Epithelial cell of prostate (primary cell): Measurements from ENCODE around the gene IFFO2.
"Not testable (repeated sequence)": the region's sequence is repeated elsewhere in the genome, so short reads cannot be mapped to it uniquely, and the experiment has no call there.

Experiments
- DNase-seq: peaks from one replicate; pipeline ENCODE4 v3.0.0-alpha.2; 2011; ENCODE audit warnings: low read depth, low spot score
- H3K27ac ChIP-seq: fragments of 450-650 bp; 2 replicates; pipeline ENCODE4 v1.5.1; 2017; ENCODE audit warnings: mild to moderate bottlenecking

The IFFO2 gene

GRCh38 chr1:18902523-18903290 is 53.8 kb downstream of the IFFO2 start, which contains the start of gene ALDH4A1:
Gene ALDH4A1 (minus strand): TSS chr1:18902555. CDS start chr1:18902523, 32 bp downstream.
- DNase-seq = peak; percentile 91
- peak within 1 kb of the TSS; percentile 74 for H3K27ac ChIP-seq

- no peak for DNase-seq
- H3K27ac ChIP-seq = peak overlapping the region; percentile 74
These were observed 54.4 kb downstream of the IFFO2 start for GRCh38 chr1:18901952-18902522.

- DNase-seq = no peak
These were observed 55.1 kb downstream of the IFFO2 start for GRCh38 chr1:18901147-18901951.

GRCh38 chr1:18900303-18900841 is 56.1 kb downstream of the IFFO2 start:
- no peak for DNase-seq
- no peak overlapping the region for H3K27ac ChIP-seq

More at GRCh38 chr1:18901147-18901951, 55.1 kb downstream of the IFFO2 start:
- peak overlapping the region; percentile 74 for H3K27ac ChIP-seq

GRCh38 chr1:18899363-18900049 is 57.0 kb downstream of the IFFO2 start:
- peak overlapping the region; percentile 52 for H3K27ac ChIP-seq
- no peak for DNase-seq

- DNase-seq = no peak
These were observed 57.9 kb downstream of the IFFO2 start for GRCh38 chr1:18898567-18898966.

GRCh38 chr1:18895317-18895716 is 61.2 kb downstream of the IFFO2 start:
- DNase-seq = no peak
- no peak overlapping the region for H3K27ac ChIP-seq

More at GRCh38 chr1:18898567-18898966, 57.9 kb downstream of the IFFO2 start:
- peak overlapping the region; percentile 52 for H3K27ac ChIP-seq

- H3K27ac ChIP-seq = no peak overlapping the region
- DNase-seq = no peak
These were observed 63.4 kb downstream of the IFFO2 start for GRCh38 chr1:18893120-18893519.

GRCh38 chr1:18891858-18892257 is 64.6 kb downstream of the IFFO2 start:
- not testable (repeated sequence) for DNase-seq, H3K27ac ChIP-seq

GRCh38 chr1:18891426-18891780 is 65.1 kb downstream of the IFFO2 start:
- no peak overlapping the region for H3K27ac ChIP-seq
- no peak for DNase-seq

GRCh38 chr1:18890706-18891425 is 65.6 kb downstream of the IFFO2 start:
- H3K27ac ChIP-seq = no peak overlapping the region
- no peak for DNase-seq

- peak overlapping the region; percentile 72 for H3K27ac ChIP-seq
These were observed 70.5 kb downstream of the IFFO2 start for GRCh38 chr1:18886003-18886335.

GRCh38 chr1:18885311-18886002 is 71.0 kb downstream of the IFFO2 start:
- H3K27ac ChIP-seq = peak overlapping the region; percentile 72
- DNase-seq = no peak

More at GRCh38 chr1:18886003-18886335, 70.5 kb downstream of the IFFO2 start:
- peak; percentile 29 for DNase-seq

GRCh38 chr1:18884727-18885126 is 71.7 kb downstream of the IFFO2 start:
- no peak overlapping the region for H3K27ac ChIP-seq
- DNase-seq = no peak

- H3K27ac ChIP-seq = no peak overlapping the region
- no peak for DNase-seq
These were observed 72.1 kb downstream of the IFFO2 start for GRCh38 chr1:18884419-18884717.

- DNase-seq = no peak
These were observed 72.6 kb downstream of the IFFO2 start for GRCh38 chr1:18883636-18884418.

GRCh38 chr1:18883079-18883478 is 73.4 kb downstream of the IFFO2 start:
- no peak overlapping the region for H3K27ac ChIP-seq
- DNase-seq = no peak

More at GRCh38 chr1:18883636-18884418, 72.6 kb downstream of the IFFO2 start:
- no peak overlapping the region for H3K27ac ChIP-seq

GRCh38 chr1:18882486-18882885 is 74.0 kb downstream of the IFFO2 start:
- no peak for DNase-seq
- H3K27ac ChIP-seq = no peak overlapping the region
